MM.1S (cell line): Measurements from ENCODE around the gene DDX10.

Experiments used
- CTCF ChIP-seq: fragments of 300-600 bp; sonication (generic); IDR thresholded peaks from 2 replicates; pipeline ENCODE4 v1.5.1; 2016; ENCODE audit warnings: antibody characterized with exemption, low read length, mixed read lengths
- EZH2 ChIP-seq: fragments of 300-600 bp; sonication (generic); optimal IDR thresholded peaks from 2 replicates; pipeline ENCODE3; 2017; ENCODE audit warnings: low read depth, mild to moderate bottlenecking, antibody characterized with exemption, low read length, mixed read lengths
- EZH2phosphoT487 ChIP-seq: fragments of 300-600 bp; sonication (generic); IDR thresholded peaks from 2 replicates; pipeline ENCODE4 v1.6.1; 2018; ENCODE audit warnings: antibody characterized with exemption, low read length

- TF ChIP-seq CTCF (no peak), EZH2phosphoT487 (no peak), EZH2 (no peak)
These were observed 109.3 kb downstream of the DDX10 start for GRCh38 chr11:108774037-108774730.
